Stimulated activated CD4-positive, alpha-beta T cell treated with anti-CD3 and anti-CD28 coated beads, Interleukin-4, amount 100 ng/mL, for 1 hour (primary cell): ENCODE measurements around the gene TNRC6C.

Source experiments
- DNase-seq: peaks from one replicate; pipeline ENCODE4 v3.0.0-alpha.2; 2020

Gene TNRC6C

GRCh38 chr17:78143214-78144146 lies 185.0 kb downstream of the TNRC6C start:
- no peak for DNase-seq

- DNase-seq = no peak
These were observed 185.7 kb downstream of the TNRC6C start for GRCh38 chr17:78144147-78144719.

GRCh38 chr17:78144736-78145641 lies 186.5 kb downstream of the TNRC6C start:
- DNase-seq = no peak

DNA sequence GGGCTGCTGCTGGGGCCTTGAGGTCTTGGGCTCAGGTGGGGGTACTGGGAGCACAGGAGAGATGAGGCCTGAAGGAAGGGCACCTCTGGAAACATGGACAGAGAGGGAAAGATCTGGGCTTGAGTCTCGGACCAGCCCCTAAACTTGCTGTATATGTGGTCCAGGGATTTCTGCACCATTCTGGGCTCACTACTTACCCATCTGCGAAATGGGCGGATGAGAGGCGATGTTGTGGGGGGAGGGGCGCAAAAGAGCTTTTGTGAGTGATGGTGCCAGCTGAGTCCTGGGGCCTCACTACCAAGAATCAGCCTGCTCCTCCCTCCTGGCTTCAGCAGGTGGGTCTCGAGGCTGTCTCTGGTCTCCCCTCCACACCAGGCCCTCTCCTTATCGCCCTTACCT lies 188.0 kb downstream of the TNRC6C start:
- DNase-seq = no peak

DNA sequence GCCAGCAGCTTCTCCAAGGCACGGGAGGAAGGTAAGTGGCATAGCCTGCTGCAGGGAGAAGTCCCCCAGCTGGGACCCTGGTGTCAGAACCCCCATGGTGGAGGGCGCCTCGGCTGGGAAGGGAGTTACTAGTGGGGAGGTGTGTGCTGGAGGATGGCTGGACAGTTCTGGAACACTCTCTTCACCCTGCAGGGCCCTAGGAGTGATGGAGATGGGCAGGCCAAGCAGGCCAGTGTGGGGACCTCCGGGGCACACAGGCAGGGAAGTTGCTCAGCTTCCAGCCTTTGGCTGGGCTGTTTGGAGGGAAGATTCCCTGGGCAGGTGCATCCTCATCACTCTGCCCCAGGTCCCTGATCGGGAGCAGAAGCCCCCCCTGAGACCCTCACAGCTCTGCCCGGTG lies 188.4 kb downstream of the TNRC6C start:
- no peak for DNase-seq

GRCh38 chr17:78147315-78147998 lies 189.0 kb downstream of the TNRC6C start:
- no peak for DNase-seq

DNA sequence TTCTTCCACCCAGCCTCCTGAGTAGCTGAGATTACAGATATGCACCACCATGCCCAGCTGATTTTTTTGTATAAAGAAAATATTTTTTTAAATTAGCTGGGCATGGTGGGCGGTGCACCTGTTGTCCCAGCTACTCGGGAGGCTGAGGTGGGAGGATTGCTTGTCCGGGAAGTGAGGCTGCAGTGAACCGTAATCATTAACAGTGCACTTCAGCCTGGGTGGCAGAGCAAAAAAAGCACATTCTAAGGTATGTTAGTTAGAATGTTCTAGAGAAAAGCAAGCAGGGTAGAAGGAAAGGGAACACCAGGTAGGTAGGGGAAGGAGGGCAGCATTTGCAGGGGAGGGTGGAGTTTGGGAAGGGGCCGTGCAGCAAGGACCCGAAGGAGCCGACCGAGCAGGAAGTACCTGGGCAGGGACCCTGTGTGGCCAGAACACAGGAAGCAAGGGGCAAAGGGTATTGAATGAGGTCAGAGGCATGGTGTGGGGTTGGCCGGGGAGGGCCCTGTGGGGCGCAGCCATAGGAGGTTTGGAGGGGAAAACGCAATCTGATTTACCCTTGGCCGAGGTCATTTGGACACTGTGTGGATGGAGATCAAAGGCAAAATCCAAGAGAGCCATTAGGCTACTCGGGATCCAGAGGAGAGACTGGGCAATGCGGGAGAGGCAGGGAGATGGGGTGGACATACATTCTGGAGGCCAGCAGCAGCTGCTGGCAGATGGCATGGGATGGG lies 189.9 kb downstream of the TNRC6C start:
- no peak for DNase-seq

DNA sequence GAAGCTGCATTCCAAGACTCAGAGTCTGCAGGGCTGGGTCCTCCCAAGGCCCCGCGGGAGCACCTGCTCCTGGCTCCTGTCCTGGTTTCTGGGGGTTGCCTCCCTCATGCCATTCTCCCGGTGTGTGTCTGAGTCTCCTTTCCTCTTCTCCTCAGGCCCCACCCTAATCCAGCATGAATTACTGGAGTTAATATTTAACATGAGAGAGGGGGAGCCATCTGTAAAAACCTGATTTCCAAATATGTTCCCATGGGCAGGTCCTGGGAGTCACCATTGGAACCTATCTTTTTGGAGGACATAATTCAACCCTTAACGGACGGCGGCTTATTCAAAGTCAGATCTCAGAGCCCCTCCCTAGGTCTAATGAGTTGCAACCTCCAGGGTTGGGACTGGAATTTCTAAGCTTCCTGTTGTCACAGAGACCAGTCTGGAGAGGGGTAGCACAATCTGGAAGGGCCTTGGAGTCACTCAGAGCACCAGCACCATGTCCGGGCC lies 193.1 kb downstream of the TNRC6C start:
- DNase-seq = no peak

DNA sequence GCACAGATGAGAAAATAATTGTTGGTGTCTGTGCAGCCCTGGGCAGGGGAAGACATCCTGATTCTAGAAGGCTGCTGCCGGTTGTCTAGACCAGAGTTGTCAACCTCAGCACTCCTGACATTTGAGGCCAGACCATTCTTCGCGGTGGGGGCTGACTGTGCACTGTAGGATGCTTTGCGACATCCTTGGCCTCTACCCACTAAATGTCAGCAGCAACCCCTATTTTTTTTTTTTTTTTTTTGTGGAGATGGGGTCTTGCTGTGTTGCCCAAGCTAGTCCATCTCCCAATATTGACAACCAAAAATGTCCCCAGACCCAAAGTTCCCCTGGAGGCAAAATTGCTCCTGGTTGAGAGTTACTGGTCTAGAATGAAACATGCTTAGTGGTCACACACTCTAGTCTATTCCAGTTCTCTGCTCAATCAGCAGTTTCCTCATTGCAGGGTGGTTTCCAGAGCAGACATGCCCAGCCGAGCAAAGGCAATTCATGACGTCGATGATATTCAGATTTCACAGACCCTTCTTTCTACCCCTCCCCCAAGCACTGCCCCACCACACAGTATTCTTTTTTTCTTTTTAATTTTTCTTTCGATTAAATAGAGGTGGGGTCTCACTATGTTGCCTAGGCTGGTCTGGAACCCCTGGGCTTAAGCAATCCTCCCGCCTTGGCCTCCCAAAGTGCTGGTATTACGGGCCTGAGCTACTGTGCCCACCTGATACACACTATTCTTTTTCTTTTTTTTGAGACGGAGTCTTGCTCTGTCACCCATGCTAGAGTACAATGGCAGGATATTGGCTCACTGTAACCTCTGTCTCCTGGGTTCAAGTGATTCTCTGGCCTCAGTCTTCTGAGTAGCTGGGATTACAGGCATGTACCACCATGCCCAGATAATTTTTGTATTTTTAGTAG lies 196.7 kb downstream of the TNRC6C start:
- no peak for DNase-seq
